Transverse colon (tissue), 4 donors: ENCODE results near the gene ASCL1. TPM values are rescaled to one million over a fixed set of nuclear protein-coding genes. Genes with fewer than 3 reads are reported as not detected.

ENCODE experiments used
- DNase-seq: peaks from one replicate; pipeline ENCODE4 v3.0.0-alpha.2; 2019
- H3K27ac ChIP-seq, 4 donors: fragments of 200-600 bp; sonication (generic); 2 replicates each; pipeline ENCODE4 v1.5.1; 2016 to 2018; ENCODE audit warnings: inconsistent platforms in 4 of 4
- H3K27me3 ChIP-seq: fragments of 200-600 bp; sonication (generic); 2 replicates; pipeline ENCODE4 v1.5.1; 2017; ENCODE audit warnings: inconsistent platforms
- H3K36me3 ChIP-seq, 4 donors: fragments of 200-600 bp; sonication (generic); 2 replicates each; pipeline ENCODE4 v1.5.1; 2017 to 2019; ENCODE audit warnings: inconsistent platforms in 4 of 4
- H3K4me1 ChIP-seq, 4 donors: fragments of 200-600 bp; sonication (generic); 2 replicates each; pipeline ENCODE4 v1.5.1; 2017 to 2020; ENCODE audit warnings: inconsistent platforms in 4 of 4
- H3K4me3 ChIP-seq, 4 donors: fragments of 200-600 bp; sonication (generic); 1 replicate in 1 of 4; 2 replicates in 3 of 4; pipeline versions ENCODE4 v1.5.1 to v1.6.1; 2017 to 2019; ENCODE audit warnings: inconsistent platforms in 4 of 4
- H3K9me3 ChIP-seq, 2 donors: fragments of 200-600 bp; sonication (generic); 2 replicates each; pipeline ENCODE4 v1.5.1; 2017 to 2019; ENCODE audit warnings: inconsistent platforms in 2 of 2
- EP300 ChIP-seq: sonication (generic); formaldehyde crosslinking; IDR thresholded peaks from one replicate; pipeline ENCODE4 v1.6.1; 2017; ENCODE audit warnings: antibody characterized with exemption, low read depth
- POLR2A ChIP-seq: fragments of 450-650 bp; IDR thresholded peaks from one replicate; pipeline ENCODE4 v1.6.1; 2016; ENCODE audit warnings: antibody characterized with exemption, mild to moderate bottlenecking, moderate library complexity
- POLR2AphosphoS5 ChIP-seq, 3 donors: sonication (generic); formaldehyde crosslinking; IDR thresholded peaks; one replicate each; pipeline ENCODE4 v1.6.1; 2016; ENCODE audit warnings: antibody characterized with exemption in 3 of 3
- WGBS, 2 donors: methylation state at CpG; one replicate each; pipeline ENCODE4 v1.1.5; 2018; ENCODE audit warnings: low coverage in 1 of 2; 5-methylcytosine and 5-hydroxymethylcytosine counted together
- in situ Hi-C, 4 donors: fragments of 200-750 bp; cut with MboI; loops; one replicate each; pipeline versions ENCODE4 v1.15.0 to v1.15.1; 2017; ENCODE audit warnings: low sequenced_read_pairs in 3 of 4, low pct_ligation_motif_present in 1 of 4, low pct_unique_long_range_greater_than_20kb in 1 of 4
- intact Hi-C: fragments of 100-400 bp; cut with DNase I; formaldehyde crosslinking; loops from one replicate; pipeline ENCODE4 v1.15.1; 2023; ENCODE audit warnings: low total_unique reads
- total RNA-seq, 4 donors: library from RNA; depleted of rRNA; stranded (reverse); fragments of >200 nt; gene quantifications; one replicate each; pipeline ENCODE4 v1.1.0, GENCODE V29; 2016
- TF ChIP-seq, protein P1 (sequence below), 5 experiments: fragments of 200-600 bp in 3 of 5; fragments of 450-650 bp in 2 of 5; sonication (generic) in 3 of 5; IDR thresholded peaks; 1 replicate in 2 of 5; 2 replicates in 3 of 5; pipeline ENCODE4 v1.5.1; 2016 to 2017; ENCODE audit warnings: antibody characterized with exemption in 5 of 5, inconsistent platforms in 3 of 5, mild to moderate bottlenecking in 2 of 5, moderate library complexity in 1 of 5

The ASCL1 gene
- total RNA-seq, 4 donors from 2014 or later: not detected

- peaks cover 3% of the 10 kb centered on the region for H3K27me3 ChIP-seq
- H3K4me1 ChIP-seq: no peaks in the 10 kb centered on the region
- no peaks in the 10 kb centered on the region for H3K9me3 ChIP-seq
- in situ Hi-C loops (no loop called here), intact Hi-C loops (no loop called here)
- no peak overlapping the region for H3K4me3 ChIP-seq
- 81 to 93% methylated on average over 3 of the region's 3 CpGs for WGBS, 2 donors
- no peak for DNase-seq
- H3K27ac ChIP-seq: no peak overlapping the region
- no peaks in the 10 kb centered on the region for H3K36me3 ChIP-seq
- TF ChIP-seq POLR2AphosphoS5 (IDR thresholded peaks at IDR 0.05) (no peak), EP300 (no peak), POLR2A (no peak)
- TF ChIP-seq, protein P1, sequence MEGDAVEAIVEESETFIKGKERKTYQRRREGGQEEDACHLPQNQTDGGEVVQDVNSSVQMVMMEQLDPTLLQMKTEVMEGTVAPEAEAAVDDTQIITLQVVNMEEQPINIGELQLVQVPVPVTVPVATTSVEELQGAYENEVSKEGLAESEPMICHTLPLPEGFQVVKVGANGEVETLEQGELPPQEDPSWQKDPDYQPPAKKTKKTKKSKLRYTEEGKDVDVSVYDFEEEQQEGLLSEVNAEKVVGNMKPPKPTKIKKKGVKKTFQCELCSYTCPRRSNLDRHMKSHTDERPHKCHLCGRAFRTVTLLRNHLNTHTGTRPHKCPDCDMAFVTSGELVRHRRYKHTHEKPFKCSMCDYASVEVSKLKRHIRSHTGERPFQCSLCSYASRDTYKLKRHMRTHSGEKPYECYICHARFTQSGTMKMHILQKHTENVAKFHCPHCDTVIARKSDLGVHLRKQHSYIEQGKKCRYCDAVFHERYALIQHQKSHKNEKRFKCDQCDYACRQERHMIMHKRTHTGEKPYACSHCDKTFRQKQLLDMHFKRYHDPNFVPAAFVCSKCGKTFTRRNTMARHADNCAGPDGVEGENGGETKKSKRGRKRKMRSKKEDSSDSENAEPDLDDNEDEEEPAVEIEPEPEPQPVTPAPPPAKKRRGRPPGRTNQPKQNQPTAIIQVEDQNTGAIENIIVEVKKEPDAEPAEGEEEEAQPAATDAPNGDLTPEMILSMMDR (IDR thresholded peaks at IDR 0.05): no peak
These were observed 46.2 kb upstream of the ASCL1 start for GRCh38 chr12:102911320-102911719.

- H3K27me3 ChIP-seq: peaks cover 12% of the 10 kb centered on the region
- intact Hi-C loops: no loop called here
- H3K4me3 ChIP-seq: no peak overlapping the region
- in situ Hi-C loops: no loop called here
- no peaks in the 10 kb centered on the region for H3K36me3 ChIP-seq
- no peak for DNase-seq
- no peaks in the 10 kb centered on the region for H3K9me3 ChIP-seq
- no peak for TF ChIP-seq EP300
- TF ChIP-seq POLR2A: no peak
- TF ChIP-seq POLR2AphosphoS5 (IDR thresholded peaks at IDR 0.05): no peak
- TF ChIP-seq, protein P1 (IDR thresholded peaks at IDR 0.05): no peak
- H3K27ac ChIP-seq: no peak overlapping the region
- peaks cover 0 to 5% (median 3%) of the 10 kb centered on the region in 4 donors for H3K4me1 ChIP-seq
- 73 to 81% methylated on average over 2 of the region's 2 CpGs for whole genome bisulfite sequencing, 2 donors
These were observed 45.2 kb upstream of the ASCL1 start for GRCh38 chr12:102912258-102912657.

- TF ChIP-seq POLR2AphosphoS5 (IDR thresholded peaks at IDR 0.05) (no peak), EP300 (no peak)
- TF ChIP-seq, protein P1 (IDR thresholded peaks at IDR 0.05): no peak
- Histone ChIP-seq H3K4me3 (no peak overlapping the region), H3K4me1 (peaks cover 0 to 9% (median 5%) of the 10 kb centered on the region in 4 donors), H3K9me3 (no peaks in the 10 kb centered on the region), H3K27me3 (peaks cover 20% of the 10 kb centered on the region), H3K36me3 (no peaks in the 10 kb centered on the region), H3K27ac (no peak overlapping the region)
- in situ Hi-C loops (no loop called here), intact Hi-C loops (no loop called here)
- no peak for DNase-seq
- WGBS, 2 donors: 69 to 75% methylated on average over 2 of the region's 2 CpGs
These were observed 43.8 kb upstream of the ASCL1 start for GRCh38 chr12:102913453-102914226.

GRCh38 chr12:102916252-102917025 lies 41.0 kb upstream of the ASCL1 start:
- no peaks in the 10 kb centered on the region for H3K9me3 ChIP-seq
- DNase-seq: no peak
- no peak overlapping the region for H3K4me3 ChIP-seq
- peaks cover 0 to 9% (median 5%) of the 10 kb centered on the region in 4 donors for H3K4me1 ChIP-seq
- in situ Hi-C loops: no loop called here
- H3K36me3 ChIP-seq: no peaks in the 10 kb centered on the region
- peaks cover 20% of the 10 kb centered on the region for H3K27me3 ChIP-seq
- WGBS, 2 donors: 53 to 62% methylated on average over 2 to 5 of the region's 5 CpGs
- intact Hi-C loops: no loop called here
- TF ChIP-seq EP300: no peak
- TF ChIP-seq, protein P1 (IDR thresholded peaks at IDR 0.05): no peak
- TF ChIP-seq POLR2AphosphoS5 (IDR thresholded peaks at IDR 0.05): no peak
- TF ChIP-seq POLR2A: no peak
- H3K27ac ChIP-seq: no peak overlapping the region
